Right lobe of liver (tissue), 6 donors: ENCODE results near the gene ARFGAP1. TPM values are rescaled to one million over a fixed set of nuclear protein-coding genes. Genes with fewer than 3 reads are reported as not detected.

Source experiments
- ATAC-seq, 4 donors: fragments of 200-7000 bp; cut with Tn5 transposase; one replicate each; pipeline ENCODE4 v1.9.1; 2020; ENCODE audit warnings: mild to moderate bottlenecking in 4 of 4, moderate library complexity in 4 of 4
- DNase-seq, 3 donors: peaks; one replicate each; pipeline ENCODE4 v3.0.0-alpha.2; 2020
- H3K27ac ChIP-seq, 3 donors: fragments of 200-600 bp; one replicate each; pipeline ENCODE4 v1.8.0; 2022
- H3K27me3 ChIP-seq, 2 donors: fragments of 200-600 bp; one replicate each; pipeline ENCODE4 v1.8.0; 2022
- H3K36me3 ChIP-seq, 4 donors: fragments of 200-600 bp; sonication (generic) in 1 of 4; one replicate each; pipeline versions ENCODE4 v1.5.1 to v1.8.0; 2017 to 2022; ENCODE audit warnings: control low read depth in 1 of 4
- H3K4me1 ChIP-seq, 4 donors: fragments of 200-600 bp; sonication (generic) in 1 of 4; one replicate each; pipeline versions ENCODE4 v1.5.1 to v1.8.0; 2017 to 2022; ENCODE audit warnings: control low read depth in 1 of 4
- H3K4me3 ChIP-seq, 3 donors: fragments of 200-600 bp; one replicate each; pipeline ENCODE4 v1.8.0; 2022
- H3K9me3 ChIP-seq, 4 donors: fragments of 200-600 bp; sonication (generic) in 1 of 4; one replicate each; pipeline versions ENCODE4 v1.5.1 to v1.8.0; 2017 to 2022; ENCODE audit warnings: control low read depth in 1 of 4
- POLR2A ChIP-seq: fragments of 450-650 bp; IDR thresholded peaks from one replicate; pipeline ENCODE4 v1.6.1; 2017; ENCODE audit warnings: antibody characterized with exemption, mild to moderate bottlenecking
- WGBS: methylation state at CpG from one replicate; pipeline ENCODE4 v1.1.6; 2018; ENCODE audit warnings: low coverage, low lambda C conversion rate; ENCODE audit not compliant: insufficient coverage; ENCODE audit errors: missing lambda C conversion rate; 5-methylcytosine and 5-hydroxymethylcytosine counted together
- intact Hi-C, 2 donors: fragments of 100-400 bp; cut with DNase I; formaldehyde crosslinking; loops; one replicate each; pipeline versions ENCODE4 v1.11.2 to v1.14.1; 2022
- microRNA counts: library from miRNA; unstranded; fragments of <30 nt; microRNA quantifications from one replicate; lab custom pipeline; 2016
- microRNA-seq, 2 donors: library from miRNA; unstranded; fragments of <30 nt; microRNA quantifications; one replicate each; pipeline ENCODE4, GENCODE V29; 2019 to 2020
- small RNA-seq, 2 experiments: library from RNA; depleted of rRNA; stranded (forward); fragments of <200 nt; gene quantifications; one replicate each; pipeline ENCODE3, GENCODE V24; 2016
- total RNA-seq, 6 experiments: library from RNA; depleted of rRNA in 2 of 6; stranded (reverse); fragments of >200 nt in 2 of 6; fragmentation: NEBNext Ultra II Directional in 3 of 6; extraction: Animal tissue kit (Norgen Biotek cat#: 25700) in 3 of 6; gene quantifications; one replicate each; pipeline versions ENCODE4 v1.1.0 to v1.2.4, GENCODE V29; 2016 to 2023
- TF ChIP-seq, protein P1 (sequence below), 4 donors: fragments of 200-600 bp in 3 of 4; fragments of 450-650 bp in 1 of 4; IDR thresholded peaks; one replicate each; pipeline versions ENCODE4 v1.5.1 to v1.8.0; 2016 to 2022; ENCODE audit warnings: antibody characterized with exemption in 4 of 4, mild to moderate bottlenecking in 2 of 4
- donor health status: DM: no; HTN: yes; CAD: no.
- donor health status: DM: no; HTN: no; CAD: no.
- donor health status: DM: no; HTN: no; CAD: no.
- donor health status: DM: no; HTN: yes; CAD: no.
- donor health status: DM: no; HTN: yes; CAD: no.

Gene ARFGAP1
- total RNA-seq, 6 experiments from 2014 or later = 17.4 to 42.8 (median 29.5) TPM

DNA sequence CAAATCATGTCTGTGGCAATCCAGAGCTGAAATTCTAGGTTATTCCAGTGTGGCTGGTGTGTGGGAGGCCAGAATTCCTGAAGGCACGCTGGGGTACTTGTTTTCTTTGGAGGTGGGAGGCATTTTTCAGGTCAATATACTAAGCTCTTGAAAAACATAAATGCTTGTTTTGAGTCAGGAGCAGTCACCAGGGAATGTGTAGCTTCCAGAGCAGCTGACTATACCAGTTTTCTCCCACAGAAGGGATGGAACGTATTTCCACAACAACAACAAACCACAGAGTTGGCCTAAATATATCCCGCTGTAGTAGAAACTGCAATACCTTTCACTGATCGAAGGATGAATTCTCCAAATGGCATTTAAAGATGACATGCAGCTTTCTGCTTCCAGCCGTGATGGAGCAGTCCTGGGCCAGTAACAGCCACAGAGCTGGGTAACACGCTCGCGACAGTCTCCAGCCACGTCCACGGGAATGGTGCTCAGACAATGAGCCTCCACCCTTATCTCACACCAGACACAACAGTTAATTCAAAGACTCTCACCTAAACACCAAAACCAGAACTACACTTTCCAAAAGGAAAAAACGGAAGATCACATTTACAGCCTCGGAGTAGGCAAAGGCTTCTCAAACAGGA, 65.3 kb downstream of the ARFGAP1 start:
- no peak for TF ChIP-seq POLR2A
- TF ChIP-seq, protein P1, sequence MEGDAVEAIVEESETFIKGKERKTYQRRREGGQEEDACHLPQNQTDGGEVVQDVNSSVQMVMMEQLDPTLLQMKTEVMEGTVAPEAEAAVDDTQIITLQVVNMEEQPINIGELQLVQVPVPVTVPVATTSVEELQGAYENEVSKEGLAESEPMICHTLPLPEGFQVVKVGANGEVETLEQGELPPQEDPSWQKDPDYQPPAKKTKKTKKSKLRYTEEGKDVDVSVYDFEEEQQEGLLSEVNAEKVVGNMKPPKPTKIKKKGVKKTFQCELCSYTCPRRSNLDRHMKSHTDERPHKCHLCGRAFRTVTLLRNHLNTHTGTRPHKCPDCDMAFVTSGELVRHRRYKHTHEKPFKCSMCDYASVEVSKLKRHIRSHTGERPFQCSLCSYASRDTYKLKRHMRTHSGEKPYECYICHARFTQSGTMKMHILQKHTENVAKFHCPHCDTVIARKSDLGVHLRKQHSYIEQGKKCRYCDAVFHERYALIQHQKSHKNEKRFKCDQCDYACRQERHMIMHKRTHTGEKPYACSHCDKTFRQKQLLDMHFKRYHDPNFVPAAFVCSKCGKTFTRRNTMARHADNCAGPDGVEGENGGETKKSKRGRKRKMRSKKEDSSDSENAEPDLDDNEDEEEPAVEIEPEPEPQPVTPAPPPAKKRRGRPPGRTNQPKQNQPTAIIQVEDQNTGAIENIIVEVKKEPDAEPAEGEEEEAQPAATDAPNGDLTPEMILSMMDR (IDR thresholded peaks at IDR 0.05) = no peak
- H3K27me3 ChIP-seq = no peaks in the 10 kb centered on the region
- H3K27ac ChIP-seq = no peak overlapping the region
- no peaks in the 10 kb centered on the region for H3K4me1 ChIP-seq
- H3K36me3 ChIP-seq = no peaks in the 10 kb centered on the region
- H3K9me3 ChIP-seq = no peaks in the 10 kb centered on the region
- H3K4me3 ChIP-seq = no peak overlapping the region
- DNase-seq (no peak), ATAC-seq (no peak)
- WGBS = 46% methylated on average over 6 of the region's 12 CpGs
- intact Hi-C loops = no loop called here

MicroRNAs within 50 kb of the gene (microRNA counts, 767-probe panel; counts per million panel counts)
- 237 counts per million for microRNA hsa-miR-3196 (lab: Ali Mortazavi, UCI)

Small RNAs within 50 kb of the gene (microRNA-seq; reads per million reads assigned to microRNA genes)
- gene MIR3196 (0 to 0.64 reads per million in 2 donors), gene MIR4326 (0.64 to 0.87 reads per million in 2 donors)

Small RNAs within 50 kb of the gene (small RNA-seq; reads per million reads assigned to genes)
- gene MIR3196 (0 reads per million in 2 experiments), gene MIR4326 (0 to 0.10 reads per million in 2 experiments), gene RNU6-994P (0 reads per million in 2 experiments)

Other genes starting within 250 kb of the ARFGAP1 start
- gene YTHDF1, start 56.7 kb upstream of the ARFGAP1 start, total RNA-seq = 10 to 100 TPM; 16.4 to 23.6 (median 21.1) TPM
- gene BIRC7, start 36.9 kb upstream of the ARFGAP1 start, total RNA-seq = not detected
- not detected for gene NKAIN4, start 18.4 kb upstream of the ARFGAP1 start, total RNA-seq
- not detected for gene COL20A1, start 20.4 kb downstream of the ARFGAP1 start, total RNA-seq
- gene CHRNA4, start 88.5 kb downstream of the ARFGAP1 start, total RNA-seq = 100 to 1,000 TPM in 1 of 6 experiments, 10 to 100 TPM in 3, 1 to 10 TPM in 2; 4.6 to 165 (median 26.8) TPM
- not detected for gene KCNQ2, start 199.8 kb downstream of the ARFGAP1 start, total RNA-seq
- gene EEF1A2, start 226.3 kb downstream of the ARFGAP1 start, total RNA-seq = 100 to 1,000 TPM in 2 of 6 experiments, 1 to 10 TPM in 1, under 1 TPM in 3; 0.22 to 153 (median 1.0) TPM
- gene PPDPF, start 248.0 kb downstream of the ARFGAP1 start, total RNA-seq = 10 to 100 TPM; 50.2 to 99.4 (median 76.7) TPM